Measurements from ENCODE around the gene RPGRIP1L. TPM values are rescaled to one million over a fixed set of nuclear protein-coding genes. Genes with fewer than 3 reads are reported as not detected.

Gene RPGRIP1L
- polyA plus RNA-seq, 1 donor (not counting 4 experiments of a cell fraction or from before 2014, with no cell fraction given): 11.6 TPM

GRCh38 chr16:53583401-53583800 lies 120.3 kb downstream of the RPGRIP1L start:
- TF ChIP-seq CTCF (optimal IDR thresholded peaks at IDR 0.05 in 1 of 3, IDR thresholded peaks at IDR 0.05 in 1 of 3, conservative IDR thresholded peaks at IDR 0.05 in 1 of 3; ENCODE audit: extremely low read depth in 1 of 3, insufficient read depth in 2 of 3, low read length in 3 of 3) (no peak), EZH2 (IDR thresholded peaks at IDR 0.05; ENCODE audit: low read length) (no peak)
- no peaks in the 10 kb centered on the region for H3K9me1 ChIP-seq (ENCODE audit: control insufficient read depth, extremely low read depth, insufficient read depth, low read length)
- H3K4me3 ChIP-seq (ENCODE audit: control insufficient read depth in 2 of 3, extremely low read depth in 1 of 3, insufficient read depth in 2 of 3, low read depth in 1 of 3, low read length in 3 of 3): no peak overlapping the region
- no peak for DNase-seq (ENCODE audit: low read depth, low spot score)
- H3K79me2 ChIP-seq (ENCODE audit: control insufficient read depth, insufficient read depth, low read length): no peaks in the 10 kb centered on the region
- dilution Hi-C loops (cut with MboI; ENCODE audit: extremely low pct_ligation_motif_present, low sequenced_read_pairs): no loop called here
- H3K4me2 ChIP-seq (ENCODE audit: control insufficient read depth, extremely low read depth, insufficient read depth, low read depth, low read length): no peak overlapping the region
- H2AFZ ChIP-seq (ENCODE audit: control insufficient read depth, low read length): no peak overlapping the region
- H3K27me3 ChIP-seq (ENCODE audit: control insufficient read depth, extremely low read depth, insufficient read depth, low read length): no peaks in the 10 kb centered on the region
- no peaks in the 10 kb centered on the region for H3K36me3 ChIP-seq (ENCODE audit: control insufficient read depth in 2 of 2, extremely low read depth in 1 of 2, insufficient read depth in 2 of 2, low read length in 2 of 2)
- no peaks in the 10 kb centered on the region for H3K4me1 ChIP-seq (ENCODE audit: control insufficient read depth, extremely low read depth, insufficient read depth, low read length)
- no peak for FAIRE-seq
- H3K9me3 ChIP-seq (ENCODE audit: control insufficient read depth, low read depth, low read length): no peaks in the 10 kb centered on the region
- no peak overlapping the region for H3K27ac ChIP-seq (ENCODE audit: control insufficient read depth, insufficient read depth, low read length)
- H4K20me1 ChIP-seq (ENCODE audit: control insufficient read depth, extremely low read depth, insufficient read depth, low read length): no peaks in the 10 kb centered on the region
- no peak overlapping the region for H3K9ac ChIP-seq (ENCODE audit: control insufficient read depth, extremely low read depth, insufficient read depth, low read length)

- no peak overlapping the region for H2AFZ ChIP-seq (ENCODE audit: control insufficient read depth, low read length)
Observed at GRCh38 chr16:53581784-53582183, 121.9 kb downstream of the RPGRIP1L start.

More at GRCh38 chr16:53581784-53582183, 121.9 kb downstream of the RPGRIP1L start:
- Histone ChIP-seq H3K36me3 (ENCODE audit: control insufficient read depth in 2 of 2, extremely low read depth in 1 of 2, insufficient read depth in 2 of 2, low read length in 2 of 2) (no peaks in the 10 kb centered on the region), H3K4me1 (ENCODE audit: control insufficient read depth, extremely low read depth, insufficient read depth, low read length) (no peaks in the 10 kb centered on the region), H3K9me3 (ENCODE audit: control insufficient read depth, low read depth, low read length) (no peaks in the 10 kb centered on the region), H4K20me1 (ENCODE audit: control insufficient read depth, extremely low read depth, insufficient read depth, low read length) (no peaks in the 10 kb centered on the region), H3K4me3 (ENCODE audit: control insufficient read depth in 2 of 3, extremely low read depth in 1 of 3, insufficient read depth in 2 of 3, low read depth in 1 of 3, low read length in 3 of 3) (no peak overlapping the region), H3K79me2 (ENCODE audit: control insufficient read depth, insufficient read depth, low read length) (no peaks in the 10 kb centered on the region), H3K9me1 (ENCODE audit: control insufficient read depth, extremely low read depth, insufficient read depth, low read length) (no peaks in the 10 kb centered on the region), H3K4me2 (ENCODE audit: control insufficient read depth, extremely low read depth, insufficient read depth, low read depth, low read length) (no peak overlapping the region), H3K27me3 (ENCODE audit: control insufficient read depth, extremely low read depth, insufficient read depth, low read length) (no peaks in the 10 kb centered on the region), H3K27ac (ENCODE audit: control insufficient read depth, insufficient read depth, low read length) (no peak overlapping the region), H3K9ac (ENCODE audit: control insufficient read depth, extremely low read depth, insufficient read depth, low read length) (no peak overlapping the region)
- FAIRE-seq: no peak
- no peak for TF ChIP-seq CTCF (optimal IDR thresholded peaks at IDR 0.05 in 1 of 3, IDR thresholded peaks at IDR 0.05 in 1 of 3, conservative IDR thresholded peaks at IDR 0.05 in 1 of 3; ENCODE audit: extremely low read depth in 1 of 3, insufficient read depth in 2 of 3, low read length in 3 of 3)
- no peak for TF ChIP-seq EZH2 (IDR thresholded peaks at IDR 0.05; ENCODE audit: low read length)
- dilution Hi-C loops (cut with MboI; ENCODE audit: extremely low pct_ligation_motif_present, low sequenced_read_pairs): no loop called here
- DNase-seq (ENCODE audit: low read depth, low spot score): no peak

Measured in keratinocyte (primary cell).